Activated CD4-positive, CD25-positive, alpha-beta regulatory T cell treated with anti-CD3 and anti-CD28 coated beads, Interleukin-2, amount 50 U/mL, for 16 hours (primary cell): Measurements from ENCODE around the gene NIPAL3.
"Not testable (repeated sequence)": the region's sequence is repeated elsewhere in the genome, so short reads cannot be mapped to it uniquely, and the experiment has no call there.

Experiments used
- DNase-seq: peaks from one replicate; pipeline ENCODE4 v3.0.0-alpha.2; 2020; ENCODE audit warnings: low read depth, low spot score

The NIPAL3 gene

DNA sequence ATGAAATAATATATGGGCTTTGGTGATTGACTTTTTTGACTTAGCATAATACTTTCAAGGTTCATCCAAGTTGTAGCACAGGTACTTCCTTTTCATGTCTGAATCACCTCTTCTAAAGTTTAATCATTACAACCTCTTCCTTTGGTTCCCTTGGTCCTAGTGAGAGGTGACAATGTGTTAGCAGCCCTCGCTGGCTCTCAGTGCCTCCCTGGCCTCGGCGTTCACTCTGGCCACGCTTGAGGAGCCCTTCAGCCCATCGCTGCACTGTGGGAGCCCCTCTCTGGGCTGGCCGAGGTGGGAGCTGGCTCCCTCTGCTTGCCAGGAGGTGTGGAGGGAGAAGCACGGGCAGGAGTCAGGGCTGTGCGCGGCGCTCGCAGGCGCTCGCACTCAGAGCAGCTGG lies 74.1 kb downstream of the NIPAL3 start:
- no peak for DNase-seq

DNA sequence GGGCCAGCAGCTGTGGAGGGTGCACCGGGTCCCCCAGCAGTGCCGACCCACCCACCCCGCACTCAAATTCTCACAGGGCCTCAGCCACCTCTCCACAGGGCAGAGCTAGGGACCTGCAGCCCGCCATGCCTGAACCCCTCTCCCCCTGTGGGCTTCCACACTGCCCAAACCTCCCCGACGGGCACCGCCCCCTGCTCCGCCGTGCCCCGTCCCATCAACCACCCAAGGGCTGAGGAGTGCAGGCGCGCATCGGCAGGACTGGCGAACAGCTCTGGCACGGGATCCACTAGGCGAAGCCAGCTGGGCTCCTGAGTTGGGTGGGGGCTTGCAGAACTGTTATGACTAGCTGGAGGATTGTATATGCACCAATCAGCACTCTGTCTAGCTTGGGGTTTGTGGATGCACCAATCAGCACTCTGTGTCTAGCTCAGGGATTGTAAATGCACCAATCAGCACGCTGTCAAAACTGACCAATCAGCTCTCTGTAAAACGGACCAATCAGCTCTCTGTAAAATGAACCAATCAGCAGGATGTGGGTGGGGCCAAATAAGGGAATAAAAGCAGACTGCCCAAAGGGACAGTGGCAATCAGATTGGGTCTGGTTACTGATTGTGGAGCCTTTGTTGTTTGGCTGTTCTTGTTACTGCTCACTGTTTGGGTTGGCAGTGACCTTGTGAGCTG lies 74.6 kb downstream of the NIPAL3 start:
- no peak for DNase-seq

DNA sequence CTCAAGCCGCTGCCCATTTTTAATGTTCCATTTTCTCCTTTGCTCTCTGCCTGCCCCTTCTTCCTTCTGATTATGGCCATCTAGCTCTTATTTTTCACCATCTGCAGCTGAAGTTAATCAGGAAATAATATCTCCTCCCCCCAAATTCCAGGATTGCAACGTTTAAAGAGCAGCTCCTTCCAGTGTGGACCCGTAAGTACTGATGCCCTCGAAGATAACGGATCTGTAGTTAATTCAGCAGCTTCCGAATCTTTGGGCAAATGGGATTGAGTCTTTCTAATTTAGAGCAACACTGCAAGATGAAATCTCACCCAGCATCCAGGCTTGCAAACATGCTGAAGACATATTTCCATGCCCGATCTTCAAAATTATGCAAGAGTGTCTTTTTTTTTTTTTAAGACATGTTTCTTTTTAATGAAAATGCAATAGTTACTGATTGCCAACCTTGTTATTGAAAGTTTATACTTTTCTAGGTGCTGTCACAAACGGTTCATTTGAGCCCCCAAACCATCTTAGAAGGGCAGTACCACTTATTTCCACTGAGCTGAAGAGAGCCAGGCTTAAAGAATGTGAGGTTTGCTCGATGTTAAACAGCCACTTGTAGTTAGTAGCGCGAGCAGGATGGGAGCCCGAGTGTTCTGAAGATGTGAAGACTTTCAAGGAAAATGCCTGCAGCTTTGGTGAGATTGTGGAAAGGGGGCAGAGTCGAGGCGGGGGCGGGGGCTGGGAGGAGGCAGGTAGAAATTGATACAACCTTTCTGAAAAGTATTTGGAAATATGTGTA lies 76.2 kb downstream of the NIPAL3 start:
- DNase-seq = no peak

DNA sequence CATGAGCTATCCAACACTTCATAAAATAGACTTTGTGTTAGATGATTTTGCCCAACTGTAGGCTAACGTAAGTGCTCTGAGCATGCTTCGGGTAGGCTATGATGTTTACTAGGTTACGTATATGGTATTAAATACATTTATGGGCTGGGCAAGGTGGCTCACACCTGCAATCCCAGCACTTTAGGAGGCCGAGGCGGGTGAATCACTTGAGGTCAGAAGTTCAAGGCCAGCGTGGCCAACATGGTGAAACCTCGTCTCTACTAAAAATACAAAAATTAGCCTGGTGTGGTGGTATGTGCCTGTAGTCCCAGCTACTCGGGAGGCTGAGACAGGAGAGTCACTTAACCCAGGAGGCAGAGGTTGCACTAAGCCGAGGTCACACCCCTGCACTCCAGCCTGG lies 77.3 kb downstream of the NIPAL3 start:
- DNase-seq = not testable (repeated sequence)

DNA sequence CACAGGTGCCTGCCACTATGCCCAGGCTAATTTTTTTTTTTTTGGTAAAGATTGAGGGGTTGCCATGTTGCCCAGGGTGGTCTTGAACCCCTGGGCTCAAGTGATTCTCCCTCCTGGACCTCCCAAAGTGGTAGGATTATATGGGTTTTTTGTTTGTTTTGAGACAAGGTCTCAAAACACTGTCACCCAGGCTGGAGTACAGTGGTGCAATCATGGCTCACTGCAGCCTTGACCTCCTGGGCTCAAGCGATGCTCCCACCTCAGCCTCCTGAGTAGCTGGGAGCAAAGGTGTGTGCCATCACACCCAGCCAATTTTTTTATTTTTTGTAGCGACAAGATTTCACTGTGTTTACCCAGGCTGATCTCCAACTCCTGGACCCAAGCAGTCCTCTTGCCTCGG lies 78.2 kb downstream of the NIPAL3 start:
- DNase-seq = no peak

DNA sequence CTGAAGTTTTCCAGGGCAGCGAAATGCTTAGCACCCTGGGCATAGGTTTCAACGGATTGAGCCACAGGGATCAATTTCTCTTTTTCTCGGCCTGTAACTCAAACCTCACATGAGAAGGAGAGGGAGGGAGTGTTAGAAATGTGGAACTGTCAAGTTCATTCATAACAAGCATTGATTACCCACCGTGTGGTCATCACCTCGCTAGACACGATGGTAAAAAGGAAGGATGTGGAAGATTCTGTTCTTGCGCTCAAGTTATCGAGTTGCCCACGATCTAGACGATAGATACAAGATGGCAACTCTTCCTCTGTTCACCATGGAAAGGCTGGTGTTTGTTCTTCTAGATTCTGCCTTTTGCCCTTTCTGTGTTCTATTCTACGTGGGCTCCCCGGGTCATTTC lies 83.0 kb downstream of the NIPAL3 start:
- no peak for DNase-seq

DNA sequence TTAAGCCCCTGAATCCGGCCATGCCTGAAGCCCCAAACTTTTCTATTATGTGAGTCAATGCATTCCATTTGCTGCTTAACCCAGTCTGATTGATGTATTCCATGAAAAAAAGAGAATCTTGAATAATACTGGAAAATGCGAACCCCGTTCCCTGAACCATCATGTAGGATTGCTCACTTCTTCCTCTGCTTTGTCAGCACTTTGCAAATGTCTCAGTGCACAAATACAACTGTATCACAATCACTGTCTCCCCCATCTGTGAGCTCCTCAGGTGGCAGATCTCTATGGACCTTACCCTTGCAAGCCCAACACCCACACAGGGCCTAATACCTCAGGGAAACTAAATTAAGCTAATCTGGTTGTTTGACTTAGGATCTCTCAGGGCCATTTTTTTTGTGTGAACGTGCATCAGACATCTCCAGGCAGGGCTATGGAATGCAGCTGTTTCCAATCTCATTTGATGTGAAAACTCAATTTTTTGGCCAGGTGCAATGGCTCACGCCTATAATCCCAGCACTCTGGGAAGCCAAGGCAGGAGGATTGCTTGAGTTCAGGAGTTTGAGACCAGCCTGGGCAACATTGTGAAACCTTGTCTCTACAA lies 84.9 kb downstream of the NIPAL3 start:
- DNase-seq = no peak

DNA sequence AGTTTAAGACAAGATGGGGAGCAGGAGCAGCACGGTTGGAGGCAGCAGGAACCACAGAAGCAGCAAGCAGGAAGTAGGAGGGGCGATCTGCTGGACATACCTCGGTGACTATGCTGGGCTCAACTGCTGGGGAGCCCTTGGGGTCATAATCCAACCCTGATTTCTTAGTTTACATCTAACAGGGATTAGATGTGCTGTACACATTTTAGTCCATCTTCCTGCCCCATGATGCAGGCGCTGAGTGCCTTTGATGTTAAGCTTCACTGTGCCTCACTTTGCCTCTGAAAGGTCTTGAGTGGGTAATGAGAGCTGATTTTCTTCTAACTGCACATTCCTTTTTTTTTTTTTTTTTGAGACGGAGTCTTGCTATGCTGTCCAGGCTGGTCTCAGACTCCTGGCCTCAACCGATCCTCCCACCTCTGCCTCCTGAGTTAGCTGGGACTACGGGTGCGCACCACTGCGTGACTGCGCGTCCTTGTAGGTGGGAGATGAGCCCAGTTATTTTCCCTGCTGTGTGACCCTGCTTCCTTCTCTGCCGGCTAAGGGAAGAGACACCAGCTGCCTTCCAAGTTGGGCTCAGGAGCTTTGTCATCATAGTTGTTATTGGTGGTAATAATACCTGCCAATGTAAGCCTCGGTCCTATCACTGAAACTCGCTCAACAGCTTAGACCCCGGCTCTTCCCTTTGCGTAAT lies 85.9 kb downstream of the NIPAL3 start:
- no peak for DNase-seq

DNA sequence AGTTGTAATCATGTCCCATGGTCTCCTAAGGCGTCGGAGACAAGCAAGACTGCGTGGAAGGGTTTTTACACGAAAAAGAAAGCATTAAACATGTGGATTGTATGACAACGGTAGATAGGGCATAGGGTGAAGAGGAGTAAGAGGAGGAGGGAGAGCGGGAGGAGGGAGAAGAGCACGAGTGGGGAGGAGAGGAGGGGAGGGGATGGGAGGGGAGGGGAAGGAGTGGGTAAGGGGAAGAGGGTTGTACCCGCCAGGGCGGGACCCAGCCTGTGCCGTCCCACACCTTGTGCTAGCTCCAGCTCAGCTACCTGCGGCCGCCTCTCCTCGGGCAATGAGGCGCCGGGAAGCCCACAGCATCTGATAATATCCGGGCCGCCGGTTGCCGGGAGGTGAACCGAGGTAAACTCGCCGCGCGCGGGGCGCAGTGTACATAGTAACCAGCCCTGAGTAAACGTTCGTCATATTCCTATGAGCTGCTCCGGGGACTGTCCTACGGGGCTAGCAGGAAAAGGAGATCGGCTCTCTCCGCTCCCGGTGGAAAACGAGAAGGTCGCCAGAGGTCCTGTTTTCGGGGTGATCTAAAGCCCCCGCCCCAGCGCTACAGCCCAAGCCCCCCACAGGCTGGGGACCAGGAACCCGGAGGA lies 86.6 kb downstream of the NIPAL3 start:
- DNase-seq = peak; percentile 64

DNA sequence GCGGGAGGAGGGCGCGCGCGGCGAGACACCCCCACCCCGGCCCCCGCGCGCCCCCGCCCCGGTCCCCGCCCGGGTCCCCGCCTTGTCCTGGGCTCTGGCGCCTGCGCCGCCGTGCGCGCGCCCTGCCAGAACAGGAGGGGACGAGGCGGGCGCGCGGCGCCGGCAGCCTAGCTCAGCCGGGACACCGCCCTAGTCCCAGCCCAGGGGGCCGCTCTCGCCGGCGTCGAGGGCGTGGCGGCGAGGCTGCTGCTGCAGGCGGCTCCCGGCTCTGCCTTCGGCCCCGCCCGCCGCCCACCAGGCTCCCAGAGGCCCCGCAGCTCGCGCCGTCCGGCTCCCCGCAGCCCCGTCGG lies 87.1 kb downstream of the NIPAL3 start, which contains the start of gene RCAN3:
TSS of gene RCAN3 (plus strand) at position 128 of the 350 bp plus-strand sequence. CDS start 11,537 bp downstream, outside the sequence.
- DNase-seq = peak; percentile 72

DNA sequence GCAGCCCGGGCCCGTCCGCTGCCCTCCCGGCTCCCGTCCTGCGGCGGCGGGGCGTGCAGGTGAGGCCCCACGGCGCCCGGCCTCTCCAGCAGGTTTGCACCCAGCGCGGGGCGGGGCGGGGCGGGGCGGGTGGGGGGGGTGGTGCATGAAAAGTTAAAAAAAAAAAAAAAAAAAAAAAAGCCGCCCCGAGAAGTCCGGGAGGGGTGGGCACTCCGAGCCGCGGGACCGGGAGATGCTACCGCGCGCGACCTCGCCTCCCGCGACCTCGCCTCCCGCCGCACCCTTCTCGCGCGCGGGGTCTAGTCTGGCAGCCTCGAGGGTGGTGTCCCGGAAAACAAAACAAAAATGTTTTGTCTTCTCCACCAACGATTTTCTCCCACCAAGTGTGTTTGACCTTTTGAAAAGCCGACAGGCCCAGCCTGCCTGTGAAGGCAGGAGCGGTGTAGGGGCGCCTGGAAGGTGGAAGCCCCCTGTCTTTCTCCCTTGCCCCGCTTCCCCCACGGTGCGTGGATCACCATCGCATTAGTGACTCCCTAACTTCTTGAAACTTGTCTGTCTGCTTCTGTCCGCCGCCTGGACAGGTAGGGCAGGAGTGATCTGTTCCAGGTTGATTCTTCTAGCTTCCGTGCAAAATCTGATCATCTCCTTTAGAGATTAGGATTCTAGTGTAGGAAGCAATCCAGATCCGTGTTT lies 87.6 kb downstream of the NIPAL3 start:
- no peak for DNase-seq

DNA sequence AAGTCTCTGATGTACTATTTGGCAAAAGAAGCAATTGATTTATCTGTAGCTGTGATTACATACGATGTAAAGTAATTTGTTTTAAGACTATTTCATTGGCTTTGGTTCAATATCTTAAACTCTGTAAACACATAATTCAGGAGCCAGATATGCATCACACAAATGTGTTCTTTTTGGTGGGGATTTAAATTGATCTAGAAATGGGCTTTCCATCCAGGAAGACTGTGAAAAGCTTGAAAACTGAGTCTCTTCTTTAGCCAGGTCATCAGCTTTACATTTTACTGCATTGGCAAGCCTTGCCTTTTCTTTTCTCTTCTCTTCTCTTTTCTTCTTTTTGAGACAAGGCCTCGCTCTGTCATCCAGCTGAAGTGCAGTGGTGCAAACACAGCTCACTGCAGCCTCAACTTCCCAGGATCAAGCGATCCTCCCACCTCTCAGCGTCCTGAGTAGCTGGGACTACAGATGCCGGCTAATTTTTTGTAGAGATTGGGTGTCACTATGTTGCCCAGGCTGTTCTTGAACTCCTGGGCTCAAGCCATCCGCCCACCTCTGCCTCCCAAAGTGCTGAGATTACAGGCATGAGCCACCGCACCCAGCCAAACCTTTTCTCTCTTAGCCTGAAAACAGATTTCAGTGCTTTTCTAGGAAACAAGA lies 88.4 kb downstream of the NIPAL3 start:
- no peak for DNase-seq

DNA sequence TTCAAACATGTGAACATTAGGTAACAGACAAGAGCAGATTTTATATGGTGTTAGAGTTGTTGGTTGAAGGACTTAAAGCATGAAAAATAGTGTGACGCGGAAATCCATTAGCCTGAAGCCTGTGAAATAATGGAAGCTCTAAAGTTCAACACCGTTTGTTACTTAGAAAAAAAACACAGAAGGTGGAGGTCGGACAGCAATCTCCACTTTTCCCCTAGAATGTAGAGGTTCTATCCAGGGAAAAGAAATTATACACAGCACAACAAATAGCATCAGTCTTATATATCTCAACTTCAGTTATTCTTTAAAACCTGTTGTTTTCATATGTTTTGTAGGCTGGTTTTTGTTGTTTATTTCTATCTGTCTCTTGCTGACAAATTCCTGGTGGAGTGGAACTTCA lies 89.0 kb downstream of the NIPAL3 start:
- DNase-seq = no peak

DNA sequence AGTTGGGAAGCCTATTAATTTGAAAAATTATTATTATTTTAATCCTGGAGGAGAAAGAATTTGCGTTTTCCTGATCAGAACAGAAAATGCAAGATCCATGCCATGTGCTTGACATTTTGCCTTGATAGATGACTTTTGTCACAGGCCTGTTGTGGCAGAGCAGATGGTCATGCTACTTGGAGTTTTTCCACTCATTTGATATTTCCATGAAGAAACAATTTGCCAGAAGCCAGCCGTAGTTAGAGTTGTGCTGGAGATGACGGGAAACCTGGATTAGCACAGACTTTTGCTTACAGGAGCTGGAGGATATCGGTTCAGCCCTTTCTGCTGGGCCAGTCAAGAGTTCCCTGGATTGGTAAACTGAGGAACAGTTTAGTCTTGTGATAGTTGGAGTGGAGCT lies 90.2 kb downstream of the NIPAL3 start:
- DNase-seq = no peak

DNA sequence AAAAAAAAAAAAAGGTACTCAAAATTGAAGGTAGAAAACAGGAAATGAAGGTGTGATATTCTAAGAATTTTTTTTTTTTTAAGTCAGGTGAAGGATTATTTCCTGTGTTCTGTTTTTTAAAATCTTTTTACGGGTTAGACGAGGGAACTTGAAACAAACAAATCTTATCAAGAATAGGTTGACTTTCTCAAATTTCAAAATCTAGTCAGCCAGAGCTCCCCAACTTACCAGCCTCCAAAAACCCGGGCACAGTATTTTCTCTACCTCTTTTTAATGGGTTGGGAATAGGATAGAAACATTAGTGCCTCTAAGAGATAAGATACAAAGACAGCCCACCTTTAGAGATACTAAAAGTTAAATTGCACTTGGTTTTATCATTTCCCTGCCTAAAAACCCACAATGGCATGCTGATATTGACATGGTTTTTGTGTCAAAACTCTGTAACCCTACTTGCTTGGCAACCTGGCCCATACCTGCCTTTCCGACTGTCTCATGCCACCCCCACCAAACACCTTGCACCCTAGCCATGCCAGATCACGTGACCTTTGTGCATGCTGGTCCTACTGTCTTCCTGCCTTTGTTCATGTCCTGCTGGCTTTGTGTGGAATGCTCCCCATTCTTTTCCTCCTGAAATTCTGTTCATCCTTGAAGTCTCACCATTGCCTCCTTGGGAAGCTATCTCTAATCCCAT lies 91.2 kb downstream of the NIPAL3 start:
- DNase-seq = no peak

DNA sequence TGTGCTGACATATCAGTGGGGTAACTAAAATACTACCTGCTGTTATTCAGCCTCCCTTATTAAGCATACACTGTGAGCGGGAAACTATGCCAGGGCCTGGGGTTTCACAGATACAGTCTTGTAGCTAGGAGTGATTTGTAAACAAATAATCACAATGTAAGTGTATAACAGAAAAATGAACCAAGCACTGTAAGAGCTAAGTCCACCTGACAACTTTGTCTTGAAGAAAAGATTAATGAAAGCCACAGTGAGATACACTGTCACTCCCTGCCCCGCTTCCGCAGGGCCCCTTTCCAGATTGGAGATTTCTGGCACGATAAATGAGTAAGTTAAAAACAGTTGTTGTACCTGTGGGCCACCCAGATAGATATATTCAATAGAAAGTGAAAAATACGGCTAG lies 91.8 kb downstream of the NIPAL3 start:
- no peak for DNase-seq

DNA sequence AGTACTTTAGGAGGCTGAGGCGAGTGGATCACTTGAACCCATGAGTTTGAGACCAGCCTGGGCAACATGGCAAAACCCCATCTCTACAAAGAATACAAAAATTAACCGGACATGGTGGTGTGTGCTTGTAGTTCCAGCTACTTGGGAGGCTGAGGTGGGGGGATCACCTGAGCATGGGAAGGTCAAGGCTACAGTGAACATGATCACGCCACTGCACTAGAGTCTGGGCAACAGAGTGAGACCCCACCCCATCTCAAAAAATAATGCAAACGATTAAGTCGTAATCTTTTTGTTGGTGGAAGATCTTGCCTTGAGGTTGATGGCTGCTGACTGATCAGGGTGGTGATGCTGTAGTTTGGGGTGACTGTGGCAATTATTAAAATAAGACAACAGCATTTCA lies 93.3 kb downstream of the NIPAL3 start:
- DNase-seq = no peak

DNA sequence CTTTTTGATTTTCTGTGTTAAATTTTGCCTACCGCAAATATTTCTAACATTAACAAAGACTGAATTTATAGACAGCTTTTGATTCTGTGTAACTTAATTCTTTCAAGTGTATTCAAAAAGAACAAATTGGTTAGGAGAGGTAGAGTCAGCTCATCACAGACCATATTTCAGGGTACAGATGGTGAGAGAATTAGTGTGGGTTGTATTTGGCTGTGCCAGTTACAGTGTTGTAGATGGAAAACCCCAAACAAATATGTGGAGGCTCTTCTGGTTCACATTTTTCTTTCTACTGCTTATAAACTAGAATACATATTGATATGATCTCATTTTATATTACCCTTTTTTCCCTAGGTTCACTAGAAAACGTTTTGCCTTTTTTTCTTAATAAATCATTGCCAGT lies 98.1 kb downstream of the NIPAL3 start:
- DNase-seq = no peak

DNA sequence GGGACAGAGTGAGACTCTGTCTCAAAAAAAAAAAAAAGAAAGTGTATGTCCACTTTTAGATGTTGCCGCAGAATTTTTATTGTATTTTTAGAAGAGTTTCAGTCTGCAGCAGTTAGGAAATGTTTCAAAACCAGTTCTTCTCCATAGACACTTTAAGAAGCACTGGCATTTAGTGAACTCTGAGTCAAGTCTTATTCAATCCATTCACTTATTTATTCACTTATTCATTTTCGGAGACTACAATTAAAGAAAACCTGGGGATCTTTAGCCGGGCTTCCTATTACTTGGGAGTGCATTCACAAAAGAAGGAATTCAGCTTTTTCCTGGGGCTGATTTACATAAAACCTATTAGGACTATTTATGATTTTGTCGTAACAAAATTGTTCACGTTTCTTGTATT lies 99.3 kb downstream of the NIPAL3 start:
- no peak for DNase-seq

DNA sequence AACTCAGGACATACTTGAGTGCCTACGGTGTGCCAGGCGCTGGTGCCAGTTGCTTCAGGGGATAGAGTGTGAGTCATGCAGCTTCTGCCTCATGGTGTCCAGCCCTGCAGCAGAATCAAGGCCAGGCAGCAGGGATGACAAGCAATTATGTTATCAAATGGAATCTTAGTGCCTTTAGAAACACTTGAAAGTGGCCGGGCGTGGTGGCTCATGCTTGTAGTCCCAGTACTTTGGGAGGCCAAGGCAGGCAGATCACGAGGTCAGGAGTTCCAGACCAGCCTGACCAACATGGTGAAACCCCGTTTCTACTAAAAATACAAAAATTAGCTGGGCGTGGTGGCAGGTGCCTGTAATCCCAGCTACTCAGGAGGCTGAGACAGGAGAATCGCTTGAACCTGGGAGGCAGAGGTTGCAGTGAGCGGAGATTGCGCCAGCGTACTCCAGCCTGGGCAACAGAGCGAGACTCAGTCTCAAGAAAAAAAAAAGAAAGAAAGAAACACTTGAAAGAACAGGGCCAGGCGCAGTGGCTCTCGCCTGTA lies 100.1 kb downstream of the NIPAL3 start:
- not testable (repeated sequence) for DNase-seq
